GM12878 (cell line): ENCODE data around the gene DDO.

ENCODE experiments used
- ELK1 ChIP-seq: IDR thresholded peaks from 2 replicates; pipeline ENCODE4 v1.6.1; 2012; ENCODE audit warnings: low read depth, low read length, improper control_type of control experiment
- EZH2 ChIP-seq: IDR thresholded peaks from 2 replicates; pipeline ENCODE4 v1.6.1; 2012; ENCODE audit warnings: low read depth, mild to moderate bottlenecking, control low read depth, inconsistent platforms, low read length, borderline replicate concordance; ENCODE audit not compliant: control insufficient read depth
- GABPA ChIP-seq: IDR thresholded peaks from 2 replicates; pipeline ENCODE4 v1.6.1; 2014; ENCODE audit warnings: antibody characterized with exemption, low read depth, mild to moderate bottlenecking, inconsistent platforms
- POLR2A ChIP-seq: IDR thresholded peaks from 2 replicates; pipeline ENCODE4 v1.6.1; 2011; ENCODE audit warnings: low read depth, mild to moderate bottlenecking, low read length
- RFX5 ChIP-seq: IDR thresholded peaks from 2 replicates; pipeline ENCODE4 v1.6.1; 2011; ENCODE audit warnings: low read depth, low read length, improper control_type of control experiment
- SPI1 ChIP-seq: IDR thresholded peaks from 2 replicates; pipeline ENCODE4 v1.6.1; 2011; ENCODE audit warnings: low read depth, mild to moderate bottlenecking, low read length, moderate library complexity, borderline replicate concordance; ENCODE audit not compliant: insufficient read depth
- ZNF274 ChIP-seq: IDR thresholded peaks from one replicate; pipeline ENCODE4 v1.8.0; 2011; ENCODE audit not compliant: insufficient read length, insufficient read depth
- ZZZ3 ChIP-seq: IDR thresholded peaks from 2 replicates; pipeline ENCODE4 v1.6.1; 2011; ENCODE audit warnings: low read depth; ENCODE audit not compliant: control insufficient read depth, insufficient read length
- TF ChIP-seq, protein P1 (sequence below), 3 experiments: IDR thresholded peaks in 2 of 3; conservative IDR thresholded peaks in 1 of 3; 2 replicates each; pipeline ENCODE4 v1.5.1; 2011; ENCODE audit warnings: low read depth in 3 of 3, low read length in 3 of 3, mild to moderate bottlenecking in 3 of 3, control low read depth in 2 of 3, moderate library complexity in 2 of 3, inconsistent platforms in 1 of 3, mixed read lengths in 1 of 3; ENCODE audit not compliant: control insufficient read depth in 2 of 3, insufficient read depth in 1 of 3; ENCODE audit errors: extremely low read depth in 1 of 3

DNA sequence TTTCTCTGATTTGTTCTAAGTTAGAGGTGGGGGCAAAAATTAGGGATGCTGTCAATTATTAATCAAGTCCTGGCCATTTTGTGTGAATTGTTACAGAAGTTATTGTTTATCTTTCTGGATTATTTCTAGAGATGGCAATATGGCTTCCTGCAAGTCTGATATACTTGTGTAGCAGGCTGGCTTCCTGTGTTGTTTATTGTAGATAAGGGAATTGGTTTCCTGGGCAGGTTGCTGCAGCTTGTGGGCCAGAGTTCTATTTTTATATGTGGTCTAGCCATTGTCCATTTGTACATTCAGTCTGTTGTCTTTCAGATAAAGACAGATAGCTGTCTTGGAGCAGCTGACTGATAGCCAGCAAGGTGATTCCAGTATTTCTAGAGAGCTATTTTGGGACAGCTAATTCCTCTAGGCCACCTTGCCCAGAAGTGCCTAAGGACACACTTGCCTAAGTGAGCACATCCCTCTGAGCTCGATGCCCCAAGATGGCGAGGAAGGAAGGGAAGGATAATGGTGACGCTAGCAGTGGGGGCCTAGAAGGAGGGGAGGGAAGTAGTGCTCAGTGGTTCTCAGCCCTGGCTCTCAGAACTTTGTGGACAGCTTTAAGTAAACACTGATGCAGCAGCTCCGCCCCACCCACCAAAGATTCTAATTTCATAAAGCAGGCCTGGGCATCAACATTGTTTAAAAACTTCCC lies 25.5 kb downstream of the DDO start:
- TF ChIP-seq, protein P1, sequence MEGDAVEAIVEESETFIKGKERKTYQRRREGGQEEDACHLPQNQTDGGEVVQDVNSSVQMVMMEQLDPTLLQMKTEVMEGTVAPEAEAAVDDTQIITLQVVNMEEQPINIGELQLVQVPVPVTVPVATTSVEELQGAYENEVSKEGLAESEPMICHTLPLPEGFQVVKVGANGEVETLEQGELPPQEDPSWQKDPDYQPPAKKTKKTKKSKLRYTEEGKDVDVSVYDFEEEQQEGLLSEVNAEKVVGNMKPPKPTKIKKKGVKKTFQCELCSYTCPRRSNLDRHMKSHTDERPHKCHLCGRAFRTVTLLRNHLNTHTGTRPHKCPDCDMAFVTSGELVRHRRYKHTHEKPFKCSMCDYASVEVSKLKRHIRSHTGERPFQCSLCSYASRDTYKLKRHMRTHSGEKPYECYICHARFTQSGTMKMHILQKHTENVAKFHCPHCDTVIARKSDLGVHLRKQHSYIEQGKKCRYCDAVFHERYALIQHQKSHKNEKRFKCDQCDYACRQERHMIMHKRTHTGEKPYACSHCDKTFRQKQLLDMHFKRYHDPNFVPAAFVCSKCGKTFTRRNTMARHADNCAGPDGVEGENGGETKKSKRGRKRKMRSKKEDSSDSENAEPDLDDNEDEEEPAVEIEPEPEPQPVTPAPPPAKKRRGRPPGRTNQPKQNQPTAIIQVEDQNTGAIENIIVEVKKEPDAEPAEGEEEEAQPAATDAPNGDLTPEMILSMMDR (IDR thresholded peaks at IDR 0.05 in 2 of 3, conservative IDR thresholded peaks at IDR 0.05 in 1 of 3; ENCODE audit: control insufficient read depth in 2 of 3, extremely low read depth in 1 of 3, insufficient read depth in 1 of 3, low read depth in 3 of 3, low read length in 3 of 3), result no peak
- TF ChIP-seq EZH2, result no peak
- TF ChIP-seq GABPA, result no peak
- TF ChIP-seq SPI1, result no peak
- TF ChIP-seq RFX5, result no peak
- no peak for TF ChIP-seq ELK1
- TF ChIP-seq ZZZ3, result no peak
- no peak for TF ChIP-seq POLR2A
- TF ChIP-seq ZNF274, result no peak
